ENCODE results near the gene GRID1.

Gene GRID1

GRCh38 chr10:85594239-85594638, 772.4 kb downstream of the GRID1 start:
- no peak for DNase-seq (ENCODE audit: low spot score)

DNA sequence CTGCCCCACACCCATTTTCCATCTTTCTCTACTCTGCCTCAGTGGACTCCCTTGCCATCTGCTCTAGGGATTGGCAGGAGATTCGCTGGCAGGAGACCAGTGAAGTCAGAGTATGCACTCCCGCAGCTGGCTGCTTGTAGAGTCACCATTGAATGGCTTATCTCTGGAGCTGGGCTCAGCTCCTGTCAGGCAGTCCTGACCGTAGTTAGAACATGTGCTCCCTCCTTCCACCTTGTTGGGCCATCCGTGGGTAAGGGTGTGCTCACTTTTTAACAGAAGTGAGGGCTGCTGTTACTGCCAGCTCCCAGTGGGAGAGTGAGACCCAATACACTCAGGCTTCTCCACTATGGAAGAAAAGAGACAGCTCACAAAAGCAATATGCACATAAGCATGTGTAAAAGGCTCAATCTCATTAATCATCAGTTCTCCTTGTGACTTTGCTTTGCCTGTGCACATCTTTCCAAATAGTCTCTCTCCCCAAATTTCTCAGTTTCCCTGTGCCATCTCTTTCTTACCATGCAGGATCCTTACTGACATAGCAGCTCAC, 773.3 kb downstream of the GRID1 start:
- DNase-seq (ENCODE audit: low spot score), result no peak

- no peak for DNase-seq (ENCODE audit: low spot score)
Measured at GRCh38 chr10:85581371-85581770, 785.2 kb downstream of the GRID1 start.

DNA sequence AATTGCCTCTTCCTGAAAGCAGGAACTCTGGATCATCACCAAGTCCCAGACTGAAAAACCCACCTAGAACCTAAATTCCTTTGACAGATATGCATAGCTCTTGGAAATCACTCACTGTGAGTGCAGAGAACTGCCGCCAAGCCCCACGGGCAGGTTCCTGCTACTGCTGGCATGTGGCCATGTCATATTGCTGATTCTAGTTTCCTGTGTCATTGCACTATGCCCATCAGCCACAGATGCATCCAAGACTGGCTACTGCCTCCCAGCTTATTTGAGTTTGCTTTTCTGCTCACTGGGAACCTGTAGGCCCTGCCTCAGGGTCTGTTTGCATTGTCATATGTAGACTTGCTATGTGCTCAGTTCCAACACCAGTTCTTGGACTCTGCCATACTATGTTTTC, 786.0 kb downstream of the GRID1 start:
- no peak for DNase-seq (ENCODE audit: low spot score)

DNA sequence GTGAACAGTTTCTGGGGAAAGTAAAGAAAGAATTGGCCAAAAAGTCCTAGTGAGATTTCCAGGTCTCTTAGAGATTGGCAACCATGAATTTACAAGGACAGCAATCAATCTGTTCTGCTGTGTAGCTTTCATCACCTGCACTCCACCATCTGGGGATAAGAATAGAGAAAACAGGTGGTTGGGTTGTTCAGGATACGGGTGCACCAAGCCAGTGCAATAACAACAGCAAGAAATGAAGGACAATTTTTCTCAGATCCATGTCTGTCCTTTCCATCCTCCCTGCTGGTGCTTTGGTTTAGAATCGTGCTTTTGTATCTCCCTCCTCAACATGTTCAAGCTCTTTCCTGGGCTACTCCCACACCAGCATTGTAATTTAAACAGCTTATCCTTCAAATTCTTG, 787.7 kb downstream of the GRID1 start:
- no peak for DNase-seq (ENCODE audit: low spot score)

DNA sequence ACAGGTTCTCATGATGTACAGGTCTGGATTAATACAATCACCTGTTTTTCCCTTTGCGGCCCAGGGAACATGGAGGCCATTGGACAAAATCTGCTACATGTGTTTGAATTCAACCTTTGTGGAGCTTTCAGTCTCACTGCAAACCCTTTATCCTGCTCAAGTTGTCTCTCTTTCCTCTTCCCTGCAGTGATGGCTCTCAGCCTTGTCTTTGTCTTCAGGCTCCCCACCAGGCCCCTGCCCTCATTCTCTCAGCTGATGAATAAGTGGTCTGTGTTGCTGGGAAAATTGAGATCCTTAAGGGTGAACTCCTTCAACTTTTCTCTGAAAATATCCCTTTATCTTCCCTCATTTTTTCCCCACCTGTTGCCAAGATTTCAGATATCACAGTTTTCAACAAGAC, 791.2 kb downstream of the GRID1 start:
- no peak for DNase-seq (ENCODE audit: low spot score)

DNA sequence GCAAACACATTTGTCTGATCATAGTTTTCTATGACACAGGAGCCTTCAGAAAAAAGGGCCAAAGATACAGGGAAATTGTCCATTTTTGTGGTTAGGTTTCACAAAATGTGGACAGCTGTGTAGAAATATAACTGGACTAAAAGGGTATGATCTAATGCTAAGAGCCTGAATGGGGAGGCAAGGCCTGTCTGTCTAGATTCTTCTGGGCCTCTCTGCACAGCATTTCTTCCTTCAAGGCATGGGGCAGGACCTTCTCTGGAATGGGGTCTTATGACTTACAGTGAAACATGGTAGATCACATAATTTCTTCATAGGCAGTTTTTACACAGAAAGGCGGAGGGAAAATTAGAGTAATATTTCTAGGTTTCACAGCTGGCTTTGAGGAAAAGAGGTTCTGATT, 795.7 kb downstream of the GRID1 start:
- DNase-seq (ENCODE audit: low spot score), result no peak

DNA sequence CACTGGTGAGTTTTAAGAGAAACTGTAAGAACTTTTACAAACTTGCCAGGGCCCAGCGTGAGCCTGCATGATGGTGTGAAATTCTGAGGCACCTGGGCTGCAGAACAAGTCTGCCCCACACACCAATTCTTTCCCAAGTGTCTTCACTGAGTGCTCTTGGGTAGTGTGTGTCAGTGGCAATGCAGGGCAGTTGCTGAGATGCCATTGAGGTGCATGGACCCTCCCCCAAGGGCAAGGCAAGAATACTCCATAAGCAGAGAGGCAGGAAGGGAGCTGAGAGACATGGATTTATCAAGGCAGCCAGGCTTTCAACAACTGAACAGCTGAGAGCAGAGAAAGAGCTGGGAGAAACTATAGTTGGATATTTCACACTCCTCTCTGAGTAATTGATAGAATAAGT, 801.2 kb downstream of the GRID1 start:
- DNase-seq (ENCODE audit: low spot score), result no peak

DNA sequence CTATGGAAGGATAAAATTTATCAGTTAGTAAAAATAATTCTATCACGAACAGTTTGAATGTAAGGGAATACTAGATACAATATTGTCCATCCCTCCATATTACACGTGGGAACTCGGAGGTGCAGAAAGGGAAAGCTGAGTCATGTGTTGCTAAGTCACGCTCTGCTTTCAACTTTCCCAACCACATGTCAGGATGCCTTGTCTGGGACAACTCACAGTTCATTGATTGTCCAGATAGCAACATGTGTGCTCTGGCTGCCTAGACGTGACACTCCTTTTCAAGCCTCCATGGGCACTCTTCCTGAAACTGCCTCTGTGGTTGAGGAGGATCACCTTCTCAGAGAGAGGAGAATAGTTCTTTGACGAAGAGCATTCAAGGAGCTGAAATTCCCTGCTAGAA, 808.1 kb downstream of the GRID1 start:
- no peak for DNase-seq (ENCODE audit: low spot score)

DNA sequence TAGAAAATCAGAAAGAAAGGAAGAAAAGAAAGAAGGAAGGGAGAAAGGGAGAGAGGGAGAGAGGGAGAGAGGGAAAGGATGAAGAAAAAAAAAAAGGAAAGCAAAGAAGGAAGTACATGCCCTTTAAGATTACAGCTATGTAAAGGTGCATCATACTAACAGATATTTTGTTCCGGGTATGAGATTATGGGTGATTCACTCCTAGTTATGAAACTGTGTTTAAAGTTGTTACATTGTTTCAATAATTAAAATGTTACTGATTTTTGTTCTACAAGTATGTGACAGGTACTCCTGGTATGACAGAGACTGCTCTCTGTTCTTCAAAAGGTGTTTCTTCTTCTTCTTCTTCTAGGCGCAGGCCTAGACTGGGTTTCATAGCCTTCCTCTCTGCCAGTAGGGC, 808.9 kb downstream of the GRID1 start:
- DNase-seq (ENCODE audit: low spot score), result no peak

GRCh38 chr10:85557077-85557476, 809.5 kb downstream of the GRID1 start:
- DNase-seq (ENCODE audit: low spot score), result no peak

All from putamen (tissue), 1 donor.